ENCODE data around the gene TNFAIP8L1. TPM values are rescaled to one million over a fixed set of nuclear protein-coding genes. Genes with fewer than 3 reads are reported as not detected.
A peak's percentile ranks its signal among the peaks of the same experiment; 100 is the strongest.

Gene TNFAIP8L1
- total and polyA plus RNA-seq, 2 experiments from 2014 or later, result 5.1 to 18.1 TPM

DNA sequence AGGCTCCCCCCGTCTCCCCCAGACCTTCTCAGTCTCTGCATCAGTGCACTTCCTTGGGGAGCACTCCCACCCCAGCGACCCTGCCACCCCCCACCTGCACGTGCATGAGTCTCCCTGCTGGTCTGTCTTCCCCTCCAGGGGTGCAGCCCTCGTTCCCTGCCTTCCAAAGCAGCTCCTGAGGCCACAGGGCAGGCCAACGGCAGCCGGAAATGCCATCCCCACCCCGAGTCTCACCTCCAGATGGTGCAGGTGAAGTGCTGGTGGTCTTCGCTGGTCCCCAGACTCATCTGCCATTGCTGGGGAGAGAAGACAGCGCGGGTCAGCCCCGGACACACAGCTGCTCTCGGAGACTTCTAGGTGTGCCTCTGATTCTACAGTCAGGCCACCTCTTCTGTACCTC, 25.3 kb downstream of the TNFAIP8L1 start:
- Histone ChIP-seq H3K27me3 (no peaks in the 10 kb centered on the region), H3K4me3 (no peak overlapping the region), H3K36me3 (peaks cover 12% of the 10 kb centered on the region), H3K27ac (no peak overlapping the region), H3K9me3 (ENCODE audit: low read depth) (no peaks in the 10 kb centered on the region), H3K4me1 (ENCODE audit: low read depth) (peaks cover 4% of the 10 kb centered on the region)
- TF ChIP-seq, protein P1, sequence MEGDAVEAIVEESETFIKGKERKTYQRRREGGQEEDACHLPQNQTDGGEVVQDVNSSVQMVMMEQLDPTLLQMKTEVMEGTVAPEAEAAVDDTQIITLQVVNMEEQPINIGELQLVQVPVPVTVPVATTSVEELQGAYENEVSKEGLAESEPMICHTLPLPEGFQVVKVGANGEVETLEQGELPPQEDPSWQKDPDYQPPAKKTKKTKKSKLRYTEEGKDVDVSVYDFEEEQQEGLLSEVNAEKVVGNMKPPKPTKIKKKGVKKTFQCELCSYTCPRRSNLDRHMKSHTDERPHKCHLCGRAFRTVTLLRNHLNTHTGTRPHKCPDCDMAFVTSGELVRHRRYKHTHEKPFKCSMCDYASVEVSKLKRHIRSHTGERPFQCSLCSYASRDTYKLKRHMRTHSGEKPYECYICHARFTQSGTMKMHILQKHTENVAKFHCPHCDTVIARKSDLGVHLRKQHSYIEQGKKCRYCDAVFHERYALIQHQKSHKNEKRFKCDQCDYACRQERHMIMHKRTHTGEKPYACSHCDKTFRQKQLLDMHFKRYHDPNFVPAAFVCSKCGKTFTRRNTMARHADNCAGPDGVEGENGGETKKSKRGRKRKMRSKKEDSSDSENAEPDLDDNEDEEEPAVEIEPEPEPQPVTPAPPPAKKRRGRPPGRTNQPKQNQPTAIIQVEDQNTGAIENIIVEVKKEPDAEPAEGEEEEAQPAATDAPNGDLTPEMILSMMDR (IDR thresholded peaks at IDR 0.05; ENCODE audit: low read depth, low read length), result no peak
- DNase-seq (ENCODE audit: low read depth in 1 of 2, low spot score in 1 of 2), result no peak

GRCh38 chr19:4669723-4670480, 30.6 kb downstream of the TNFAIP8L1 start, which contains the start of gene MYDGF:
Gene MYDGF, minus strand, starts transcription at chr19:4670342. Its CDS starts 8 bp downstream, at chr19:4670334.
- no peaks in the 10 kb centered on the region for H3K27me3 ChIP-seq
- peaks cover 7% of the 10 kb centered on the region for H3K36me3 ChIP-seq
- H3K9me3 ChIP-seq (ENCODE audit: low read depth), result no peaks in the 10 kb centered on the region
- peak within 1 kb of the TSS; percentile 89 for H3K27ac ChIP-seq
- DNase-seq (ENCODE audit: low read depth in 1 of 2, low spot score in 1 of 2), result peak; percentile 94 to 97
- peak within 1 kb of the TSS; percentile 92 for H3K4me3 ChIP-seq
- TF ChIP-seq, protein P1 (IDR thresholded peaks at IDR 0.05; ENCODE audit: low read depth, low read length), result no peak
- peaks cover 4% of the 10 kb centered on the region for H3K4me1 ChIP-seq (ENCODE audit: low read depth)

DNA sequence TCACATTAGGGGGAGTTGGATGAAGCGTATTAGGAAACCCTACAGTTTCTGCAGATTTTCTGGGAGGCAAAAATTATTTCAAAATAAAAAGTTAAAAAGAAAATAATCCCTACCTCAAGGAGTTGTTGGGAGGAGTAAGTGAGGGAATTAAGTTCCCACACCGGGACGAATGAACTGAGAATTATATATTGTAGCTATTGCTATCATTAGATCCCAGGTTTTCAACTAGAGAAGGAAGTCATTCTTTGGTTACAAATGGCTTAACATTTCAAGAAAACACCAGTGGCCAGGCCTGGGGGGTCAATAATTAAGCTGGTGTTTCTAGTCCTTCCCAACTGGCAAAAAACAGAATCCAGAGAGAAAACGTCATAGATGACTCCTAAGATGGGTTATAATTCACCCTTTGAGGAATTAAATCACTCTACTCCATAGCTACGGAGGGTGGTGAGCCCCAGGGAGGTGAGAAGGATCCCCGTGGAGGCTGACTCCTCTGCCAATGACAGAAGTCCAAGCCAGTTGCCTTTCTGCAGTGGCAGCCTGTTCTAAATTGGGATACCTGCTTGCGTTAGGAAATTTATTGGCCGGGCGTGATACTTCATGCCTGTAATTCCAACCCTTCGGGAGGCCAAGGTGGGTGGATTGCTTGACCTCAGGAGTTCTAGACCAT, 32.0 kb downstream of the TNFAIP8L1 start:
- no peak overlapping the region for H3K27ac ChIP-seq
- TF ChIP-seq, protein P1 (IDR thresholded peaks at IDR 0.05; ENCODE audit: low read depth, low read length), result no peak
- no peak overlapping the region for H3K4me3 ChIP-seq
- no peak for DNase-seq (ENCODE audit: low read depth in 1 of 2, low spot score in 1 of 2)
- H3K36me3 ChIP-seq, result peaks cover 7% of the 10 kb centered on the region
- no peaks in the 10 kb centered on the region for H3K27me3 ChIP-seq
- peaks cover 4% of the 10 kb centered on the region for H3K4me1 ChIP-seq (ENCODE audit: low read depth)
- H3K9me3 ChIP-seq (ENCODE audit: low read depth), result no peaks in the 10 kb centered on the region

- no peak overlapping the region for H3K4me3 ChIP-seq
- no peak overlapping the region for H3K27ac ChIP-seq
- H3K4me1 ChIP-seq (ENCODE audit: low read depth), result peaks cover 4% of the 10 kb centered on the region
- no peaks in the 10 kb centered on the region for H3K27me3 ChIP-seq
- DNase-seq (ENCODE audit: low read depth in 1 of 2, low spot score in 1 of 2), result no peak
- no peaks in the 10 kb centered on the region for H3K9me3 ChIP-seq (ENCODE audit: low read depth)
- peaks cover 3% of the 10 kb centered on the region for H3K36me3 ChIP-seq
- TF ChIP-seq, protein P1 (IDR thresholded peaks at IDR 0.05; ENCODE audit: low read depth, low read length), result no peak
Measured at GRCh38 chr19:4673216-4673615, 33.9 kb downstream of the TNFAIP8L1 start.

DNA sequence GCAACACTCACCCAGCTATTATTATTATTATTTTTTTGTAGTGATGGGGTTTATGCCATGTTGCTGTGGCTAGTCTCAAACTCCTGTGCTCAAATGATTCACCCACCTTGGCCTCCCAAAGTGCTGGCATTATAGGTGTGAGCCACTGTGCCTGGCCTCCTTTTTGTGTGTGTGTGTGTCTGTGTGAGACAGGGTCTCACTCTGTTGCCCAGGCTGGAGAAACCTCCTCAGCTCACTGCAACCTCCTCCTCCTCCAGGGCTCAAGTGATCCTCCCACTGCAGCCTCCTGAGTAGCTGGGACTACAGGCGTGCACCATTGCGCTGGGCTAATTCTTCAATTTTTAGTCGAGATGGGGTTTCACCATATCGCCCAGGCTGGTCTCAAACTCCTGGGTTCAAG, 34.4 kb downstream of the TNFAIP8L1 start:
- no peak for DNase-seq (ENCODE audit: low read depth in 1 of 2, low spot score in 1 of 2)
- no peaks in the 10 kb centered on the region for H3K36me3 ChIP-seq
- H3K4me1 ChIP-seq (ENCODE audit: low read depth), result peaks cover 4% of the 10 kb centered on the region
- TF ChIP-seq, protein P1 (IDR thresholded peaks at IDR 0.05; ENCODE audit: low read depth, low read length), result no peak
- no peaks in the 10 kb centered on the region for H3K27me3 ChIP-seq
- H3K27ac ChIP-seq, result no peak overlapping the region
- H3K4me3 ChIP-seq, result no peak overlapping the region
- no peaks in the 10 kb centered on the region for H3K9me3 ChIP-seq (ENCODE audit: low read depth)
